HG03439 (cell line): ENCODE measurements around the gene GAL3ST3.
"Not testable (repeated sequence)": the region's sequence is repeated elsewhere in the genome, so short reads cannot be mapped to it uniquely, and the experiment has no call there.

Source experiments
- ATAC-seq: cut with Tn5 transposase; IDR thresholded peaks from one replicate; pipeline ENCODE4 v1.9.1; 2021; ENCODE audit warnings: mild to moderate bottlenecking, moderate library complexity; ENCODE audit not compliant: unreplicated experiment

The GAL3ST3 gene

DNA sequence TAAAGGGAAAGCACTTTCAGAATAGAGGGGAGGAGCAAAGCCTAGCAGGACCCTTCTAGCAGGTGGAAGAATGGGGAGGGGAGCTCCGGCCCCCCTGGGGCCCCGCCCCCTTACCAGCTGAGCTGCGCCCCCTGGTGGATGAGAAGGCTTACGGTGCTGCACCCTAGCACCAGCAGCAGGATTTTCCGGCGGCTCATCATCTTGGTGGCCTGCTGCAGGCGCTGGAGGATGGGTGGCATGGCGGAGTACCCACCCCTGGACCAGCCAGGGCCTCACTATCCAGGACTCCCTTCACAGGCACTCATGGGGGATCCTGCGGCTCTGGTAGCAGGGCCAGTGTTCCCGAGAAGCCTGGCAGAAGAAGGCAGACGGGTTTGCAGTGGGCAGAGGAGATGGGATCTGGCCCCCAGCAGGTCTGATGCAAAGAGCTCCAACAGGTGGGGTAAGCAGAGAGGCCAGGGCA lies 3.8 kb downstream of the GAL3ST3 start:
- ATAC-seq: peak; percentile 76

DNA sequence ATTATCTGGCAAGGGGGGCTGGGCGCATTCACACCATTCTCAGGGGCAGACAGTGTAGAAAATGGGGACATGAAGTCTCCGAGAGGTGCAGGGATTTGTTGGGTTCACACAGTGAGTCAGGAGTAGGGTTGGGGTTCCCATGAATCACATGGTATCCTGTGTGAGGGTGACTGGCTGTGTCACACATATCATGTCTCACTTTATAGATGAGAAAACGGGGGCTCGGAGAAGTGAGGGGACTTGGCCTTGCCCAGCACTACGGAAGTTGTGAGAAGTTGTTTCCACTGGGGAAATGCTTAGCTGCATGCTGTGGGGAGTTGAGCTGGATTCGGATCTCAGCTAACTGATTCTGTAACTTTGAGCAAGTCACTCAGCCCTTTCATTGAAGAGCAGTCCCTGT lies 4.2 kb downstream of the GAL3ST3 start:
- ATAC-seq: no peak

DNA sequence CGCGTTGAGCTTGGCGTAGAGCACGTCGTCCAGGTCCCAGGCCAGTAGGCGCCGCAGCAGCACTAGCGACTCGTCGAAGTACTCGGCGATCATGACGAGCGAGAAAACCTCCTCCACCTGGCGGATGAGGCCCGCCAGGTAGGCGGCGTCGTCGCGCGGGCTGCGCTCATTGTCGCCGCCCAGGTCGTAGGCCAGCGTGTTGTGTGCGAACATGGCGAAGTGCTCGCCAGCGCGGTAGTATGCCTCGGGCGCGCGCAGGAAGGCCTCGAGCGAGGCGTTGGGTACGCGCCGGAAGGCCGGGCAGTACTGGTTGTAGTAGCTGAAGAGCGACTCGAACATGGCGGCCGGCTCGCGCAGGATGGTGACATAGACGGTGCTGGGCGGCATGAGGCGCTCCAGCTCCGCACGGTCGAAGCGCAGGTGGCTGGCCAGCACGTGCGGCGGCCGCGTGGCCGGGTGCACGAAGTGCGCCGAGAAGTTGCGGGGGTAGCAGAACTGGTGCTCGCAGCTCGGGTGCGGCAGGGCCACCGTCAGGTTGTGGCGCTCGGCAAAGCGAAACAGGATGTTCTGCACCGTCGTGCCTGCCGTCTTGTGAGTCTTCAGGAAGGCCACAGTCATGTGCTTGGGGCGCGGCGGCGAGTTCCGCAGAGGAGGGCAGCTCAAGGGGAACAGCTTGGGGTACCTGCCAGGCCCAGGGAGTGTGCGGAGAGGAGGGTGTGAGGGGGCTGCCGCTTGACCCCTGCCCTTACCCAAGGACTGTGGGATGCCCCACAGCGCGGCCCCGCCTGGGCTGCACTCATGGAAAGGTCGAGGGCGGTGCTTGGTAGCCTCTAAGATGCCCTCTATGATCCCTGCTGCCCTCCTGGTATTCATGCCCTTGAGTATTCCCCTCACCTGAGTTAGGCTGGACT lies 5.7 kb downstream of the GAL3ST3 start:
- ATAC-seq: no peak

DNA sequence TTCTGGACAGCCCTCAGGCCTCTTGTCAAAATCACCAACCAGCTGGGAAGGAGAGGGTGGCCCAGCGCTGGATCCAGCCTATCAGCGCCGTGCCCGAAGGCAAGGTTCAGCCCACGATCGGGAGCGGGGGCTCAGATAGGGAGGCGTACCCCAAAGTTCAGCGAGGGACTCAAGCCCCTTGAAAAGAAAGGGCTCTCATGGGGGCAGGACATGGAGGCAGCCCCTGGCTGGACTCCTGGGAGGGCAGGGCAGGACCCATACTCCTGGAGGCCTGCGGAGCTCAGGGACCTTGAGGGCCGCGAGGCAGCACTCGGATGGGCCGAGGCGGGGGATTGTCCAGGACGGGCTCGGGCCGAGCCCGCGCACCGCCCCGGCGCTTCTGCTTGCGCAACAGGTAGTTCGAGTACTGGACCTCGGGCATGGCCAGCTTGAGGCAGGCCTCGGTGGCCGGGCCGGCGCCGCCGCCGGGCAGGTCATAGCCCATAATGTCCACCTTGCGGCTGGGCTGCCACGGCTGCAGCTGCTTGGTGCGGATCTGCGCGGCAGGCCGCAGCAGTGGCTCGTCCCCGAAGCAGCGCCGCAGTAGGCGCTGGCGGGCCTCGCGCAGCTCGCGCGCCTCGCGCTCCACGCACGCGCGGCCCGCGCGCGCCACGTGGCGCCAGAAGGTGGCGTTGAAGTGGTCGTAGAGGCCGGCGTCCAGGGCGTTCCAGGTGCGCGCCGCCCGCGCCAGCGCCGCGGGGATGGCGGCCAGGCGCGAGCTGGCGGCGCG lies 6.5 kb downstream of the GAL3ST3 start:
- no peak for ATAC-seq

DNA sequence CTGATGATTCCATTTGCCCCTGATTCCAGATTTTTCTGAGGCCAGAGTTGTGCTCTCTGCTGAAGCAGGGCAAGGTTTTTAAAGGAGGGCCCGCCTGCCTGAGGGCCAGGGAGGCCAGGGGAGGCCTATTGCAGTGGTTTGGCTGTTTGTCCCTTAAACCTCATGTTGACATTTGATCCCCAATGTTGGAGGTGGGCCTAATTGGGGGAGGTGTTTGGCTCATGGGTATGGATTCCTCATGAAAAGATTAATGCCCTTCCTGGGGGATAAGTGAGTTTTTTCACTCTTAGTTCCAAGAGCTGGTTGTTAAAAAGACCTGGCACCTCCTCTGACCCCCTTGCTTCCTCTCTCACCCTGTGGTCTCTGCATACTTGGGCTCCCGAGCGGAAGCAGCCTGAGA lies 9.2 kb downstream of the GAL3ST3 start:
- no peak for ATAC-seq

DNA sequence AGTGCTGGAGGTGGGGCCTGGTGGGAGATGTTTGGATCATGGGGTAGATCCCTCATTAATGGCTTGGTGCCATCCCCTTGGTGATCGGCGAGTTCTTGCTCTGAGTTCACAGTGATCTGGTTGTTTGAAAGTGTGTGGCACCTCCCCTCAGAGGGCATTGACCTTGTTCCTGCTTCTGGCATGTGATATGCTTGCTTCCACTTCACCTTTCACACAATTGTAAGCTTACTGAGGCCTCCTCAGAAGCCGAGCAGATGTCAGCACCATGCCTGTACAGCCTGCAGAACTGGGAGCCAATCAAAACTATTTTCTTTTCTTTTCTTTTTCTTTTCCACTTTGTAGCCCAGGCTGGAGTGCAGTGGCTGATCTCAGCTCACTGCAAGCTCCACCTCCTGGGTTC lies 11.6 kb downstream of the GAL3ST3 start:
- no peak for ATAC-seq

DNA sequence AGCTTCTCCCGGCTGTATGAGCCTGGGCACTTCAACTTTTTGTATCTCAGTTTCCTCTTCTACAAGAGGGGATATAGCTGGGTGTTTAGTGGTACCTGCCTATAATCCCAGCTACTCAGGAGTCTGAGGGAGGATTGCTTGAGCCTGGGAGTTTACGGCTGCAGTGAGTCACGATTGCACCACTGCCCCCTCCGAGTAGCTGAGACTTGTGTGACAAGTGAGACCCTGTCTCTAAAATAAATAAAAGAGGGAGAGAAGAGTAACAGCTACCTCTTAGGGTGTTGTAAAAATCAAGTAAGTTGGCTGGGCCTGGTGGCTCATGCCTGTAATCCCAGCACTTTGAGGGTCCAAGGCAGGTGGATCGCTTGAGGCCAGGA lies 12.6 kb downstream of the GAL3ST3 start:
- no peak for ATAC-seq

DNA sequence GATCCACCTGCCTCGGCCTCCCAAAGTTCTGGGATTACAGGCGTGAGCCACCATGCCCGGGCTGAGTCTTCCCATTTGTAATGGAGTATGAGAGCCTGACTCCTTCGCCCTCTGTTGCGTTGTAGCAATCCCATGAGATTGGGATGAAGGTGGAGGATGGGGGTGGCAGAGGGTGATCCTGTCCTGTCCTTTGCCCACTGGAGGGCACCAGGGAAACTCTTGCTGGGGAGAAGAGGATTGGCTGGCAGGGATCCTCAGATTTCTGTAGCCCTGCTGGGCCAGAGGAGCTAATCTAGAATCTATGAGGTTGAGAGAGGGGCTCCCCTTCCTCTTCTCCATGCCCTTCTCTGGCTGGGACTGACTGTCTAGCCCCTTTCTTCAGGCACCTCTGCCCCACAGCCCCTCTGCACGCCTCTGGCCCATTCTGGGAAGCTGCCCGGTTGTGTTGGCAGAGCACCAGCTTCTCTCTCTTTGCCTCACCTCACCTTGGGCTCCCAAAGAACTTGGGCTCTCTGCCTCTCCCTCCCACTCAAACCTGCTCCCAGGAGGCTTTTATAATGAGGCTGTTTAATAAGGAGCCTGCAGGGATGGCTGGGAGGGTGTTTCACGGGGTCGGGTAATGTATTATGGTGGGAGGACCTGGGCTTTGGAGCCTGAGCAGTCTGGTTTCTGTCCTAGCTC lies 13.2 kb downstream of the GAL3ST3 start:
- ATAC-seq: no peak

DNA sequence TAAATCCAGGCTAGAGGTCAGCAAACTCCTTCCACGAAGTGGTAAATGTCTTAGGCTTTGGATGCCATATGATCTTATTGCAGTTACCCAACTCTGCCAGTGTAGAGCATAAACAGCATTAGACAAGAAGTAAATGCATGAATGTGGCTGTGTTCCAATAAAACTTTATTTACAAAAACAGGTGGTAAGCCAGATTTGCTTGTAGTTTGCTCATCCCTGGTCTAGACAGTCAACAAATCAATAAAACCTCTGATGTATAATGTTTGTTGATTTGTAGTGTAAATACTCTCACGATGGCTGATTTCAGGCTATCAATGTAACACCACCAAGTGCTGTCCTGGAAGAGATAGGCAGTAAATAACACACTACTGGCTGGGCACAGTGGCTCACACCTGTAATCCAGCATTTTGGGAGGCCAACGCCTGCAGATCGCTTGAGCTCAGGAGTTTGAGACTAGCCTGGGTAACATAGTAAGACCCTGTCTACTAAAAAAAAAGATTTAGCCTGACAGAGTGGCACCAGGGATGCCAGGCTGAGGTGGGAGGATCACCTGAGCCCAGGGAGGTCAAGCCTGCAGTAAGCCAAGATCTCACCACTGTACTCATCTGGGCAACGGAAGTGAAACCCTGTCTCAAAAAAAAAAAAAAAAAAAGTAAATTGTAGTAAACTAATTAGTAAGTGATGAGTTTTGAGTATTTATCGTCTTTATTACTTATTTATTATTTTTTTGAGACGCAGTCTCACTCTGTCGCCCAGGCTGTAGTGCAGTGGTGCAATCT lies 15.8 kb downstream of the GAL3ST3 start:
- no peak for ATAC-seq

DNA sequence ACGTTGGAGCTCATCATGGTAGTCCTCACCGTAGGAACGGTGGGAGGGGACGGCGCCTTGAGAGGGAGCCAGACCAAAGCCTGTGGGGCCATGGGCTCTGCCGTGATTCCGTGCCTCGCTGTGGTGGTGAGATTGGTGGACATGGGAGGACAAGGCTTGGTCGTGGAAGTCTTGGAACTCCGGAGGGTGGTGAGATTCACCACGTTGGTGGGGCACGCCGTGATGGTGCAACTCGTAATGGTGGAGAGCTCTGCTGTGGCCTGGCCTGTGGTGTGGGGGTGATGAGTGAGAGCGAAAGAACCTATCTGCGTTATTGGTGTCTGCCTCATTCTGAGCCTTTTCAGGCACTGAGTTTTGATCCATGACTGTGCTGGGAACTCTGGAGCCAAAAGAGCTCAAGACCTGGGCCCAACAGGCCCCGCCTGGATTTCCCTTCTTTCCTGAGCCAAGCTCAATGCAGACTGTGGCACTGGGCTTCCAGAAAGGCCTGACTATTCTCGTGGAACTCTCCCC lies 22.9 kb downstream of the GAL3ST3 start, which contains the start of gene CATSPER1:
TSS of gene CATSPER1 (minus strand) at position 463 of the 513 bp plus-strand sequence. CDS start at position 363, 100 bp downstream.
- ATAC-seq: no peak

DNA sequence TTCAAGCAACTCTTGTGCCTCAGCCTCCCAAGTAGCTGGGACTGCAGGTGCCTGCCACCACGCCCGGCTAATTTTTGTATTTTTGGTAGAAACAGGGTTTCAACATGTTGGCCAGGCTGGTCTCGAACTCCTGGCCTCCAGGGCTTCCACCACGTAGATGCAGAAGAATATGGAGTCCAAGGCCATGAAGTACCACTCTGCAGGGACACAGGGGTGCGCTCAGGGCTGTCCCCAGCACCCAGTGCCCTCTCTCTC lies 25.8 kb downstream of the GAL3ST3 start:
- ATAC-seq: not testable (repeated sequence)

DNA sequence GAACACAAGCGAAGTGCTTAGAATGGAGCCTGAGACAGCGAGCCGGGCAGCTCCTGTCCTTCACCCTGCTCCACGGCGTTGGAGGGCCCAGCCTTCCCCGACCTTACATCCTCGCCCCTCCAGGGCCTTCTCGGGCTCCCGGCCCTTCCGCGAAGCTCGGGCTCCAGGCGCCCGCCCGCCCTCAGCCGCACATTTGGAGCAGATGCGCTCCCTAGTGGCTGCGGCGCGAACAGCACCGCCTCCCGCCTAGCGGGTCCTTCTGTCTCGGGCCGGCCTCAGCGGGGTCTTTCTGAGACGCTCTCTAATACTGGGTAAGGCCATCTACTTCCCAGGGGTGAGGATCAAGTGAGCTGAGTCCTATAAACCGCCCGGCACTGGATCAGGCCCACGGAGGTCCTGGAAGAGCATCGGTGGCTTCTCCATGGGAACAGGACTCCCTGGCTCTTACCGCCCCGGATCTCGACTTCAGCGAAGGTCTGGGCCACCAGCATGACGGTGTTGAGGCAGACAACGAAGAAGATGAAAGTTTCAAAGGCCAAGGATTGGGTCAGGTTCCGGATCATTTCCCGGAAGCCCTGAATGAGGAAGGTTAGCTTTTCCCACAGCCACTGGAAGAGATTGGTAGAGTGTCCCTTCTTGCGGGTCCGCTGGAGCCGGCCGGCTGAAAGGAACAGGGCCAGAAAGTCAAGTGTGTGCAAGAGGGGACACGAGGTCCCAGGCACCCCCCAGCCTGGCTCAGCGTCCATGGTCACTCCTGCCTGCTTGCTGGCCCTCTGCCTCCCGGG lies 26.4 kb downstream of the GAL3ST3 start:
- no peak for ATAC-seq

DNA sequence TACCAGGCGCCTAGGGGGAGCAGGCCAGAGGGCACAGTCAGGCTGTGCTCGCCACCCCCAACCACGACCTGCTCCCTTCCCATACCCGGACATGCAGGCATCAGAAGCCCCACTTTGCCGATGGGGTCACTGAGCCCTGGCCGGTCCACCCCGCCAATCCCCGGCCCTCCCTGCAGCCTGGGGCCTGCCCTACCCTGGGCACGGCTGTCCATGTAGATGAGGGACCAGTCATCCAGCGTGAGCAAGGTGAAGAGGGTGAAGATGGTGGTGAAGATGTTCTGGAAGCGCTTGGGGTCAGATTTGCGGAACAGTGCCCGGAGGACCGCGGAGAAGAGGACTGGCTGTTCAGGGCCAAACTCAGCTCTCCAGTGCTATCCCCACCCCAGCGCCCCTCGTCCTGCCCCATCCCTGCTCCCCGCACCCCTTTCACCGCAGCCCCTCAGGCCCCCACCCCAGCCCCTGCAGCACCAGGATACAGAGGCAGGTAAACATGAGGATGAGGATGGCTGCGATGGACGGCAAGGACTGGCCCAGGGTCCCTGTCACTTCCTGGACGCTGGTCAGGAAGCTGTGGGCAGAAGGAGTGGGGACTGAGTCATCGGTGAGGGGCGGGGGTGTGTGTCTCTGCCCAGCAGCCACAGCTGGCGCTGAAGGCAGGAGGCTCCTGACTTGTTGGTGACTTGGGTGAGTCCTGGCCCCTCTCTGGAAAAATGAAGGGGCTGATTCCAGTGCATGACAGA lies 28.2 kb downstream of the GAL3ST3 start:
- ATAC-seq: no peak

DNA sequence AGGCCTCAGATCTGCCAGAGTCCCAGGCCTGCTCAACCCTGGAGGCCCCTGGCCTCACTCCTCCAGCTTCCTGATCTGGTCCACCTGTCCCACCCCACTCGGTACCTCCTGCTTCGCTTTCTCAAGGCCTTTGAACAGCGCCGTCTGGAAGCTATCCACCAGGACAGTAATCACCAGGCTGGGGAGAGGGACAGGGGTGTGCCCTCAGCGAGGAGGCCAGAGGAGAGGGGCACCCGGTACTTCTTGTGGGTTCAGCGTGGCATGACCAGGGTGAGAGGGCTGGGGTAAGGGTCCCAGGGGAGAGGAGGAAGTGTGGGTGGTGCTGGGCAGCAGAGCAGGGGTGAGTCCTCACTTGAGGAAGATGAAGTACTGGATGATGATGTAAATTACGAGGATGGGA lies 28.7 kb downstream of the GAL3ST3 start:
- ATAC-seq: no peak

DNA sequence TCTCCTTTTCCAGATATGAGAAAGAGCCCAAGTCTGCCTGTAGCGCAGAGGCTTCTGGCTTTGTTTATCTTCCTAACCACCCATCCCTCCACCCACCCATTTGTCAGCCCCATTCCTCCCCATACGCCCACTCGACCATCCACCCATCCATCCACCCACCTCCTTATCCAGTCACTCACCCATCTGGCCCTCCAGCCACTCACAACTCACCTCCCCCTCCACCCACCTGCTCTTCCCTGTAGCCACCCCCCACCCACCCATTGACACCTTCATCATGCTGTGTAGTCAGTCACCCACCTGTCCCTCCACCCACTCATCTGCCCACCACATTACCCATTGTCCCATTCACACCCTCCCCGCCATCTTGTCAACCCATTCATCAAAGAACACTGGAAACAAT lies 31.6 kb downstream of the GAL3ST3 start:
- no peak for ATAC-seq

DNA sequence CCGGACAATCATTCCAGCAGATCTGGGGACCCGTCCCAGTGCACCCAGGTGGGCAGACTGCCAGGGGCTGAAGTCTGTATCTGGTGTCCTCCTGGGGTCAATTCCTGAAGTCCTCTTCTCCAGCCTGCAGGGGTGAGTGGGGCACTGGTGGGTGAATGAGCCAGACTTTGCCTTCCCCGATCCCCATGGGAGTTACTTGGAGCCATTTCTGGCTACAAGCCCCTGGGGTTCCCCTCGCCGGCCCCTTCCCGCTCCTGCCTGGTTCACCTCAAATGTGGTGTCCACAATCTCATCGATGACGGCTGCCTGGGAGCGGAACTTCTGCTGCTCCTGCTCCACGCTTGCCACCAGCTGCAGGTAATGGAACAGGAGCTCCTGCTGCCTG lies 32.2 kb downstream of the GAL3ST3 start:
- ATAC-seq: no peak

DNA sequence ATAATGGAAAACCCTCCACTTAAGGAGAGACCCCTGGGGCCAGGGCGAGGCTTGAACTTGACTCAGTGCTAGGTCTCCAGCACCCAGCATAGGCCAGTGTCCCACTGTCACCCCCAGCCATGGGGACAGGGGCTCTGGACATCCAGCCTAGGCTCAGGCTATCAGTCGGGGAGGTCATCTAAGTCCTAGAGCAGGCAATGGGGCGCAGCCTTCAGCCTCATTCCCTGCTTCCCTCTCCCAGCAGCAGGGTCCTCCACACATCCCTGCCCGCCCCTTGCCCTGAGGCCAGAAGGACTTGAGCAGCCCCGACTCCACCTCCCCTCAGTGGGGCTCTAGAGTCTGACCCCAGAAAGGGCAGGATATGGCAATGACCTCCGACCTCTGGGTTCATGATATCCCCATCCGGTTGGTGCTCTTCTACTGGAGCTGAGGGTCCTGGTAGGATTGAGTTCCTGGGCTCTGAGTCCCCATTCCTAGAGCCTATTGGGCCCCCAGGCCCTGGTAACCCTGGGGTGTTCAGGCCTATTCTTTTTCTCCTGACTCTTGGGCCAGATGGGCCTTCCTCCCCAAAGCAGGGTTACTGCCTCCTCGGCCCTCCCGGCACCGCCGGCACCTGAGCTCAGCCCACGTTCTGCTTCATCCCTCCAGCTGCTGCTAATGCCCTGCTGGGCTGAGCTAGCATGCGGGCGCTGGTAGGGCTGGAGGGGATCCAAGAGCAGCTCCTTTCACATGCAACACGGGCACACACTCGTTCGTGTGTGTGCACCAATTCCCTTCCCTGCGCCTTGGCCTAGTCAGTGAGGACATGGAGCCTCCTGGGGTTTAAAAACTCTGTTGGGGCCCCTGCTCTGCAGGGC lies 32.8 kb downstream of the GAL3ST3 start:
- ATAC-seq: no peak

DNA sequence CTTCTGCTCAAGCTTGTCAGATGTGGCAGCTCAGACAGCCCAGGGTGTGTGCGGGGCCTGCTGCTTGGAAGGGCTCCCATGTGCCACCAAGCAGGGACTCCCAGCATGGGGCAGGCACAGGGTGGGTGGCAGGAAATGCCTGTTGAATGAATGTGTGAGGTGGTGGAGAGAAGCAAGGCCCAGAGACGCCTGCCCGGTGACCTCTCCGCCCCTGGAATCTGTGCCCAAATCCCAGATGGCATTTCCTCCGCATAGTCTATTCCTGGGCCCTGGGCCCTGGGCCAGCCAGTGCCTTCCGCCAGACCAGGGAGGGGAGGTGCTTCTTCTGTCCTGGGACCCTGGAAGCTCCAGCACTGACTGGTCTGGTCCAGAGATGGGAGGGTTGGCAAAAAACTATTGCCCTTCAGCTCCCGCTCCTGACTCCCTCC lies 33.5 kb downstream of the GAL3ST3 start:
- ATAC-seq: no peak
